DLD1 (cell line): ENCODE results near the gene VWF.
"Not testable (repeated sequence)": the region's sequence is repeated elsewhere in the genome, so short reads cannot be mapped to it uniquely, and the experiment has no call there.

Experiments
- in situ Hi-C: cut with HindIII; loops from 2 replicates; pipeline ENCODE4 v1.10.0; 2017; ENCODE audit warnings: low sequenced_read_pairs

VWF gene

GRCh38 chr12:6124411-6125309, at the start of gene VWF:
Gene VWF, minus strand, starts transcription at chr12:6124670. Its CDS starts 1,474 bp downstream, at chr12:6123196.
- in situ Hi-C loops: no loop called here

GRCh38 chr12:6172862-6173261, 48.4 kb upstream of the VWF start:
- in situ Hi-C loops: no loop called here

GRCh38 chr12:6172086-6172485, 47.6 kb upstream of the VWF start:
- in situ Hi-C loops: no loop called here

- in situ Hi-C loops: no loop called here
Observed at GRCh38 chr12:6171409-6172015, 47.0 kb upstream of the VWF start.

GRCh38 chr12:6167327-6168280, 43.1 kb upstream of the VWF start:
- in situ Hi-C loops: no loop called here

GRCh38 chr12:6166808-6167207, 42.3 kb upstream of the VWF start:
- in situ Hi-C loops: no loop called here

- in situ Hi-C loops: no loop called here
Observed at GRCh38 chr12:6165395-6165794, 40.9 kb upstream of the VWF start.

GRCh38 chr12:6163416-6164060, 39.1 kb upstream of the VWF start:
- in situ Hi-C loops: no loop called here

GRCh38 chr12:6161124-6161882, 36.8 kb upstream of the VWF start:
- in situ Hi-C loops: no loop called here

GRCh38 chr12:6160049-6160649, 35.7 kb upstream of the VWF start:
- in situ Hi-C loops: not testable (repeated sequence)

GRCh38 chr12:6159166-6160011, 34.9 kb upstream of the VWF start:
- in situ Hi-C loops: not testable (repeated sequence)

- in situ Hi-C loops: no loop called here
Observed at GRCh38 chr12:6158749-6159148, 34.3 kb upstream of the VWF start.

GRCh38 chr12:6158255-6158654, 33.8 kb upstream of the VWF start:
- in situ Hi-C loops: no loop called here

GRCh38 chr12:6157482-6157881, 33.0 kb upstream of the VWF start:
- in situ Hi-C loops: no loop called here

- in situ Hi-C loops: no loop called here
Observed at GRCh38 chr12:6154730-6155459, 30.4 kb upstream of the VWF start.

GRCh38 chr12:6148722-6149121, 24.3 kb upstream of the VWF start:
- in situ Hi-C loops: not testable (repeated sequence)

GRCh38 chr12:6148061-6148460, 23.6 kb upstream of the VWF start:
- in situ Hi-C loops: no loop called here

- in situ Hi-C loops: no loop called here
Observed at GRCh38 chr12:6146951-6147350, 22.5 kb upstream of the VWF start.
